CD4-positive, CD25-positive, alpha-beta regulatory T cell (primary cell): ENCODE measurements around the gene SERHL2. TPM values are rescaled to one million over a fixed set of nuclear protein-coding genes. Genes with fewer than 3 reads are reported as not detected.
A peak's percentile ranks its signal among the peaks of the same experiment; 100 is the strongest.

Experiments used
- ATAC-seq, 2 donors: fragments of 150-1000 bp; cut with Tn5 transposase; one replicate each; pipeline ENCODE4 v1.10.0; 2021; ENCODE audit warnings: low read depth in 2 of 2, moderate number of reproducible peaks in 2 of 2, moderate library complexity in 1 of 2
- DNase-seq, 3 donors: peaks; one replicate each; pipeline versions ENCODE4 v3.0.0 to v3.0.0-alpha.2; 2012 to 2022; ENCODE audit warnings: mixed read lengths in 1 of 3
- H3K27ac ChIP-seq: one replicate; pipeline ENCODE4 v1.7.0; 2013; ENCODE audit warnings: mild to moderate bottlenecking, low read length; ENCODE audit not compliant: insufficient read depth, poor library complexity, severe bottlenecking
- H3K27me3 ChIP-seq: one replicate; pipeline ENCODE4 v1.7.0; 2013; ENCODE audit warnings: low read length; ENCODE audit not compliant: control insufficient read depth, insufficient read depth
- H3K36me3 ChIP-seq: one replicate; pipeline ENCODE4 v1.7.0; 2013; ENCODE audit warnings: mild to moderate bottlenecking, low read length, moderate library complexity; ENCODE audit not compliant: control insufficient read depth, insufficient read depth
- H3K4me1 ChIP-seq: 2 replicates; pipeline ENCODE4 v1.7.0; 2013; ENCODE audit warnings: mild to moderate bottlenecking, low read length; ENCODE audit not compliant: insufficient read depth, control insufficient read depth, poor library complexity, severe bottlenecking
- H3K4me3 ChIP-seq: one replicate; pipeline ENCODE4 v1.7.0; 2013; ENCODE audit warnings: low read depth, mild to moderate bottlenecking, low read length, moderate library complexity
- H3K9me3 ChIP-seq, 2 experiments: 1 replicate in 1 of 2; 2 replicates in 1 of 2; pipeline ENCODE4 v1.7.0; 2013; ENCODE audit warnings: low read length in 2 of 2, mild to moderate bottlenecking in 1 of 2, moderate library complexity in 1 of 2; ENCODE audit not compliant: control insufficient read depth in 2 of 2
- H3K27ac Mint-ChIP-seq, 3 donors: one replicate each; pipeline ENCODE4 v1.8.0; 2020 to 2022; ENCODE audit warnings: mild to moderate bottlenecking in 3 of 3, mixed read lengths in 3 of 3, moderate library complexity in 2 of 3
- H3K27me3 Mint-ChIP-seq: one replicate; pipeline ENCODE4 v1.8.0; 2022; ENCODE audit warnings: mild to moderate bottlenecking, mixed read lengths
- H3K36me3 Mint-ChIP-seq: one replicate; pipeline ENCODE4 v1.8.0; 2020; ENCODE audit warnings: mixed read lengths
- H3K4me1 Mint-ChIP-seq, 4 donors: one replicate each; pipeline ENCODE4 v1.8.0; 2020 to 2022; ENCODE audit warnings: mixed read lengths in 4 of 4, mild to moderate bottlenecking in 1 of 4
- H3K4me3 Mint-ChIP-seq, 4 donors: one replicate each; pipeline ENCODE4 v1.8.0; 2020 to 2022; ENCODE audit warnings: mild to moderate bottlenecking in 4 of 4, mixed read lengths in 4 of 4, moderate library complexity in 3 of 4
- H3K9me3 Mint-ChIP-seq, 7 donors: one replicate each; pipeline ENCODE4 v1.8.0; 2020 to 2022; ENCODE audit warnings: mixed read lengths in 7 of 7, mild to moderate bottlenecking in 3 of 7, moderate library complexity in 2 of 7
- polyA plus RNA-seq, 4 donors: library from polyadenylated mRNA; unstranded; fragments of 300-500 nt; fragmentation: Illumina TruSeq; gene quantifications; one replicate each; pipeline ENCODE4 v1.2.3, GENCODE V29; 2021
- total RNA-seq: library from RNA; stranded (reverse); gene quantifications from one replicate; pipeline ENCODE4 v1.2.3, GENCODE V29; 2022

Gene SERHL2
- total and polyA plus RNA-seq, 5 donors from 2014 or later: 0.41 to 0.76 (median 0.50) TPM; not detected in 2

DNA sequence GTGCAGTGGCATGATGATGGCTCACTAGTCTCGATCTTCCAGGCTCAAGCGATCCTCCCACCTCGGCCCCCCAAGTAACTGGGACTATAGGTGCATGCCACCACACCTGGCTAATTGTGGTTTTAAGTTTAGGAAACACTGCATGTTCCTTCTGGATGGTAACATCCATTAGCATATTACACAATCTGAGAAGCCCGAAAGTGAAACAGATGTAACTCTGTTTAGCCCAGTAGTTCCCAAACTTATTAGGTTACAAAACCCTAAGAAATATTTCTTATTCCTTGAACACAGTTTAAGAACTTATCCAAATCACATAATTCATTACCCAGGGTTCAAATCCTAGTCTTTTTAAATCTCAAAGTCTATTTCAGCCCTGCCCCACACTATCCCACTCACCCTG is 32.6 kb downstream of the SERHL2 start:
- Mint-ChIP-seq H3K27ac (peak overlapping the region in 1 of 3 donors; percentile 17), H3K9me3 (no peaks in the 10 kb centered on the region), H3K4me1 (peaks cover 4 to 11% (median 7%) of the 10 kb centered on the region in 4 donors), H3K27me3 (no peaks in the 10 kb centered on the region), H3K4me3 (no peak overlapping the region), H3K36me3 (peaks cover 10% of the 10 kb centered on the region)
- no peaks in the 10 kb centered on the region for H3K27me3 ChIP-seq
- peaks cover 68% of the 10 kb centered on the region for H3K36me3 ChIP-seq
- no peak overlapping the region for H3K27ac ChIP-seq
- no peak for ATAC-seq
- no peak for DNase-seq
- H3K4me3 ChIP-seq: no peak overlapping the region
- peaks cover 6% of the 10 kb centered on the region for H3K4me1 ChIP-seq
- H3K9me3 ChIP-seq: no peaks in the 10 kb centered on the region

DNA sequence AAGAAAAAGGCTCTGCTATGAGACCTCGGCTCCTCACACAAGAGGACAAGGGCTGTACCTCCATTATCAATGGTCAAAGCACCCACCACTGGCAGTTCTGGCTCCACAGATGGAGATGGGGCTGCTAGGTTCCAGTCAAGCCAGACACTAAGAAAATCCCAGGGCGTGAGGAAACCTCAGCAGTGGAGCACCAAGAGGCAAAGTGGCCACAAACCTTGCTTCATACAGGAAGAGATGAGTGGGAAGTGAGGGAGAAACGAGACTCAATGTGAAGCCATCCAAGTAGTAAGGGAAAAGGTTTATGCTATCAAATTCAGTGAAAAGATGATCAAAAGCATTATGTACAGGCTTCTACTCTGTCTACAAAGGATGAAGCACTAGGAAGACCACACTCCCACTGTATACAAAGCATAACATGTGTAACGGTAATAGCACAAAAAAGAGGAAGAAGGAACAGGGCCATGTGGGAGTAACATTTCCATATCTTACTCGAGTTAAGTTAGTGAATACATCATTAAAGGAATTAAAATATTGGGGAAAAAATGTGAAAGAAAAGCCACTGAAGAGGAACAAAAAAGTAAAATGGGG is 33.9 kb downstream of the SERHL2 start:
- Histone ChIP-seq H3K4me1 (no peaks in the 10 kb centered on the region), H3K27me3 (no peaks in the 10 kb centered on the region), H3K36me3 (peaks cover 81% of the 10 kb centered on the region), H3K27ac (no peak overlapping the region), H3K9me3 (no peaks in the 10 kb centered on the region), H3K4me3 (no peak overlapping the region)
- Mint-ChIP-seq H3K4me1 (peaks cover 0 to 2% (median under 1%) of the 10 kb centered on the region in 4 donors), H3K27me3 (no peaks in the 10 kb centered on the region), H3K27ac (no peak overlapping the region), H3K4me3 (no peak overlapping the region), H3K36me3 (peaks cover 16% of the 10 kb centered on the region), H3K9me3 (no peaks in the 10 kb centered on the region)
- no peak for ATAC-seq
- no peak for DNase-seq

DNA sequence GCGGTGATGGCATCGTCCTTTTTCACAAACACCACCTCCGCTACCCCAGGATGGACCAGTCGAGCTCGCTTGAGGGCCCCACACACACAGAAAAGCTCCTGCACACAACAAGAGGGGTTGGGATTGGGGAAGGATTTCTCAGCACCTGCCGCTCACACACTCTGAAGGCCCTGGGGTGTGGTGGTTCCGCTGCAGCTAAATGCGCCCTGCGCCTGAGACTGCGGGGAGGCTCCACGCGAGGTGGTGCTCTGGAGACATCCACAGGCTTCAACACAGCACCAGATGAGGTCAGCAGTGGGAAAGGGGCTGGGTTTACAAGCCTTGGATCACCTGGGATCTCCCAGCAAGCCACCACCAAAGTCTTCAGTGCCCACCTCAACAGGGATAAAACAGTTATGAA is 38.2 kb downstream of the SERHL2 start:
- ATAC-seq: no peak
- no peaks in the 10 kb centered on the region for H3K27me3 ChIP-seq
- H3K36me3 ChIP-seq: peaks cover 90% of the 10 kb centered on the region
- H3K4me1 Mint-ChIP-seq: no peaks in the 10 kb centered on the region
- no peak overlapping the region for H3K27ac Mint-ChIP-seq
- no peaks in the 10 kb centered on the region for H3K27me3 Mint-ChIP-seq
- DNase-seq: no peak
- no peak overlapping the region for H3K27ac ChIP-seq
- no peaks in the 10 kb centered on the region for H3K4me1 ChIP-seq
- H3K4me3 Mint-ChIP-seq: no peak overlapping the region
- no peaks in the 10 kb centered on the region for H3K9me3 ChIP-seq
- no peak overlapping the region for H3K4me3 ChIP-seq
- H3K9me3 Mint-ChIP-seq: no peaks in the 10 kb centered on the region
- H3K36me3 Mint-ChIP-seq: peaks cover 20% of the 10 kb centered on the region

DNA sequence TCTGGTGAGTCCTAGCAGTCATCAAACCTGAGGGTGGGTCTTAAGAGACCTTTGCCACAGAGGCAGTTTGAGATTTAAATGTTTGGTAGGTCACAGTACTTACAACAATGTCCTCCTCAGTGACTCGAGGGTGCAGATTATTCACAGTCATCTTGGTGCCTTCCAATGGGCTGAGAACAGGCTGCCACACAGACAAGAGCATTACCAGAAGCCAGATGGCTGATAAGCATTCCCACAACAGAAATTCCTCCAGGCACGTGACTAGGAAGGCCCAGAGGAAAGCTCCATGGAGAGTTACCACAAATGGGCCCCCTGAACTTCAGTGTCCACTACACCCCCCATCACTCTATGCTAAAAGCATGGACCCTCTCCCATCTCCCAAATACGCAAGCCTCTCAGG is 41.7 kb downstream of the SERHL2 start:
- no peaks in the 10 kb centered on the region for H3K9me3 Mint-ChIP-seq
- Histone ChIP-seq H3K27me3 (no peaks in the 10 kb centered on the region), H3K27ac (no peak overlapping the region), H3K4me3 (no peak overlapping the region), H3K4me1 (no peaks in the 10 kb centered on the region), H3K9me3 (no peaks in the 10 kb centered on the region), H3K36me3 (peaks cover 90% of the 10 kb centered on the region)
- peaks cover 0 to 2% (median 0%) of the 10 kb centered on the region in 4 donors for H3K4me1 Mint-ChIP-seq
- H3K36me3 Mint-ChIP-seq: peaks cover 28% of the 10 kb centered on the region
- H3K27ac Mint-ChIP-seq: peak overlapping the region in 1 of 3 donors; percentile 71
- H3K4me3 Mint-ChIP-seq: no peak overlapping the region
- H3K27me3 Mint-ChIP-seq: no peaks in the 10 kb centered on the region
- no peak for ATAC-seq
- no peak for DNase-seq

DNA sequence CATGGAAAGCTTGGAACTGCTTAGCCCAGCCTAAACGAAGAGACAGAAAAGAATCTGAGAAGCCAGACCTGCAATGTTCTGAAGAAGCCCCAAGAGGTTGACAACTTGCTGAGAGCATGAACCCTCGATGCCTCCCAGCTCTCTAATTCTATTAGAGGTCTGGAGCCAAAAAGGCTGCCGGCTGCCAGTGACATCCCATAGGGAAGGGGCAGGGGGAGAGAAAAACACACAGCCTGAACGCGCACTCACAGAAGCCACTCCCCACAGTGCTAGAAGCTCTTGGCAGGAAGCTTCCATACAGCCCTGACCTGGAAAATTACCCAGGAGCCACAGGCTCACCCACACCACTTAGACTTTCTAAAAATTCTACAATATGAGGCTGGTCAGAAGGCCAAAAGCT is 42.6 kb downstream of the SERHL2 start:
- DNase-seq (no peak), ATAC-seq (no peak)
- H3K4me1 ChIP-seq: no peaks in the 10 kb centered on the region
- peaks cover 89% of the 10 kb centered on the region for H3K36me3 ChIP-seq
- Mint-ChIP-seq H3K4me3 (no peak overlapping the region), H3K4me1 (peaks cover 0 to 2% (median 0%) of the 10 kb centered on the region in 4 donors), H3K27ac (peak overlapping the region in 1 of 3 donors; percentile 80), H3K36me3 (peaks cover 28% of the 10 kb centered on the region), H3K27me3 (no peaks in the 10 kb centered on the region), H3K9me3 (no peaks in the 10 kb centered on the region)
- no peak overlapping the region for H3K27ac ChIP-seq
- no peak overlapping the region for H3K4me3 ChIP-seq
- H3K27me3 ChIP-seq: no peaks in the 10 kb centered on the region
- no peaks in the 10 kb centered on the region for H3K9me3 ChIP-seq

DNA sequence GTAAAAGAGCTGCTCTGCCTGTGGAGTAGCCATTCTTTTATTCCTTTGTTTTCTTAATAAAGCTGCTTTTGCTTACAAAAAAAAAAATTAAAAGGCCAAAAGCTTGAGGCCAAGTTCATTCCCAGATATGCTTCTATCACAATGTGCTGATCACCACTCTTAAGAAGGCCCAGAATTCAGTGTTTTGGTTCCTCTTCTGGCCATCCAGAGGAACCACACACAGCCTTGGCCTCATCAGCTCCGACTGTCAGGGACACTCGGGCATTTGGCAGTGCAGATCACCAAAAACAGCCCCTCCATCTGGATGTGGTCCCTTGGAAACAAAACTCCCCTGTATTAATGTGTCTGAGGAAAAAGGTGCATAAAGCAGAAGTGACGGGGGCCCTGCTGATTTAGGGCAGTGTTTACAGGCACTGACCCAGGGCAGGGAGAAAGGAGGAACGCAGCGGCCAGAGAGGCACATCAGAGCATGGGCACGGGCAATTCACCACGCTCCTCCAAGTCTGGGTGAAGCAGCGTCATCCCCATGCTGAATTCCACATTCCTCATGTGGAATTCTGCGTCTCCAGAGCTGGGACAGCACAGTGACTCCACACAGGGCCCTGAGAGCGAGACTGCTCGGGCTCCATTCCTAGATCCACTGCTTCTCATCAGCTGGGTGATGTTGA is 43.2 kb downstream of the SERHL2 start:
- Mint-ChIP-seq H3K27me3 (no peaks in the 10 kb centered on the region), H3K27ac (no peak overlapping the region), H3K36me3 (peaks cover 31% of the 10 kb centered on the region), H3K4me1 (peaks cover 0 to 5% (median 2%) of the 10 kb centered on the region in 4 donors), H3K4me3 (no peak overlapping the region), H3K9me3 (no peaks in the 10 kb centered on the region)
- no peaks in the 10 kb centered on the region for H3K4me1 ChIP-seq
- no peaks in the 10 kb centered on the region for H3K27me3 ChIP-seq
- H3K27ac ChIP-seq: no peak overlapping the region
- H3K36me3 ChIP-seq: peaks cover 89% of the 10 kb centered on the region
- ATAC-seq: no peak
- DNase-seq: no peak
- no peaks in the 10 kb centered on the region for H3K9me3 ChIP-seq
- H3K4me3 ChIP-seq: no peak overlapping the region

DNA sequence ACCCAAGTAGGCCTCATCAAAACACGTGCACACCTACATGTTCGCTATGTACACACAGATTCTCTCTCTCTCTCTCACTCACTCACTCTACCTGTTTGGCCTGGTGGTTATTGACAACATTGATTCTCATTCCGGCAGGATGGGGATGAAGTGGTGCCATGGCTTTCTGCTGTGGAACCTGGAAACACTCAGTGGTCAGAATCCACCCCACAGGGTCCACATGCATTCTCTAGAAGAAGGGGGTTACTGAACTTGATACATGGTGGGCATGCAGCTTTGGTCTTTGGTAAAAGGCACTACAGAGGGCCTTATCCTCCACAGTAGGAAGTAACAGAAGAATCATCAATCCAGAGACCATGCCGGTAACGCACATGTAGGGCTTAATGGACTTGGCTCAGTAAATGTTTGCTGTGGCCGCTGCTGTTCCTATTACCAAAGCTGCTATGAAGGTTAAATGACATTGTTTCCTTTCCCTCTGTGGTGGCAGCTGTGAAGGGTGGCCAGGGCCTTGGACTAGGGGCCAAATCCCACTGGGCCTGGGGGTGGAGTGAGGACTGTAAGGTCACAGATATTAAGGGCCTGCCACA is 48.2 kb downstream of the SERHL2 start:
- no peak for ATAC-seq
- Histone ChIP-seq H3K36me3 (peaks cover 72% of the 10 kb centered on the region), H3K4me3 (no peak overlapping the region), H3K27me3 (no peaks in the 10 kb centered on the region), H3K27ac (no peak overlapping the region), H3K9me3 (no peaks in the 10 kb centered on the region), H3K4me1 (no peaks in the 10 kb centered on the region)
- Mint-ChIP-seq H3K4me1 (peaks cover 0 to 43% (median 19%) of the 10 kb centered on the region in 4 donors), H3K36me3 (peaks cover 26% of the 10 kb centered on the region), H3K9me3 (no peaks in the 10 kb centered on the region), H3K4me3 (no peak overlapping the region), H3K27ac (no peak overlapping the region), H3K27me3 (no peaks in the 10 kb centered on the region)
- DNase-seq: no peak
